IPS DF 6.9 (cell line): Measurements from ENCODE around the gene MTCL1.

ENCODE experiments used
- DNase-seq: peaks from one replicate; pipeline ENCODE4 v3.0.0-alpha.2; 2013; ENCODE audit warnings: low read depth, low spot score
- H3K27ac ChIP-seq: one replicate; pipeline ENCODE4 v1.5.1; 2013; ENCODE audit warnings: low read length, control low read depth
- H3K27me3 ChIP-seq: 2 replicates; pipeline ENCODE4 v1.6.1; 2013; ENCODE audit warnings: mild to moderate bottlenecking, low read length; ENCODE audit not compliant: control insufficient read depth, insufficient read depth
- H3K36me3 ChIP-seq: 2 replicates; pipeline ENCODE4 v1.6.1; 2013; ENCODE audit warnings: low read length; ENCODE audit not compliant: control insufficient read depth, insufficient read depth
- H3K4me1 ChIP-seq: 2 replicates; pipeline ENCODE4 v1.6.1; 2013; ENCODE audit warnings: low read length; ENCODE audit not compliant: control insufficient read depth, insufficient read depth
- H3K4me3 ChIP-seq: 2 replicates; pipeline ENCODE4 v1.5.1; 2013; ENCODE audit warnings: mild to moderate bottlenecking, low read length
- H3K9me3 ChIP-seq: 2 replicates; pipeline ENCODE4 v1.6.1; 2013; ENCODE audit warnings: low read length, inconsistent platforms; ENCODE audit not compliant: control insufficient read depth, insufficient read depth
- whole genome bisulfite sequencing: extraction: QIAGEN DNeasy Blood & Tissue Kit; methylation state at CpG from one replicate; pipeline ENCODE4 v1.1.7; 2013; ENCODE audit warnings: mixed read lengths, missing lambda C conversion rate; ENCODE audit not compliant: insufficient read length, insufficient coverage; 5-methylcytosine and 5-hydroxymethylcytosine counted together

The MTCL1 gene

GRCh38 chr18:8800876-8801262, 95.5 kb downstream of the MTCL1 start:
- no peaks in the 10 kb centered on the region for H3K27me3 ChIP-seq
- H3K9me3 ChIP-seq, result no peaks in the 10 kb centered on the region
- no CpG with 5 or more reads among the region's 4 CpGs for WGBS
- no peak for DNase-seq
- H3K4me3 ChIP-seq, result no peak overlapping the region
- H3K36me3 ChIP-seq, result peaks cover 6% of the 10 kb centered on the region; the same call in 1 of the 2 replicates
- H3K4me1 ChIP-seq, result peaks cover 11% of the 10 kb centered on the region
- H3K27ac ChIP-seq, result no peak overlapping the region

- peaks cover 9% of the 10 kb centered on the region for H3K4me1 ChIP-seq
- peaks cover 6% of the 10 kb centered on the region; the same call in 1 of the 2 replicates for H3K36me3 ChIP-seq
- no peak overlapping the region for H3K4me3 ChIP-seq
- H3K27me3 ChIP-seq, result no peaks in the 10 kb centered on the region
- no peaks in the 10 kb centered on the region for H3K9me3 ChIP-seq
- H3K27ac ChIP-seq, result no peak overlapping the region
- no peak for DNase-seq
- no CpG with 5 or more reads among the region's 9 CpGs for WGBS
Measured at GRCh38 chr18:8801263-8801901, 96.0 kb downstream of the MTCL1 start.

GRCh38 chr18:8802017-8802672, 96.8 kb downstream of the MTCL1 start:
- WGBS, result no CpG with 5 or more reads among the region's 6 CpGs
- peaks cover 9% of the 10 kb centered on the region for H3K4me1 ChIP-seq
- no peaks in the 10 kb centered on the region for H3K9me3 ChIP-seq
- peaks cover 10% of the 10 kb centered on the region; the same call in 1 of the 2 replicates for H3K36me3 ChIP-seq
- no peaks in the 10 kb centered on the region for H3K27me3 ChIP-seq
- no peak overlapping the region for H3K27ac ChIP-seq
- no peak overlapping the region for H3K4me3 ChIP-seq
- DNase-seq, result no peak

- peaks cover 9% of the 10 kb centered on the region for H3K4me1 ChIP-seq
- WGBS, result no CpG with 5 or more reads among the region's 8 CpGs
- H3K9me3 ChIP-seq, result no peaks in the 10 kb centered on the region
- H3K27me3 ChIP-seq, result no peaks in the 10 kb centered on the region
- no peak overlapping the region for H3K4me3 ChIP-seq
- no peak for DNase-seq
- H3K36me3 ChIP-seq, result peaks cover 10% of the 10 kb centered on the region; the same call in 1 of the 2 replicates
- no peak overlapping the region for H3K27ac ChIP-seq
Measured at GRCh38 chr18:8803063-8803795, 97.9 kb downstream of the MTCL1 start.

- peaks cover 9% of the 10 kb centered on the region for H3K4me1 ChIP-seq
- no CpG with 5 or more reads among the region's 1 CpG for WGBS
- no peak overlapping the region for H3K4me3 ChIP-seq
- H3K9me3 ChIP-seq, result no peaks in the 10 kb centered on the region
- DNase-seq, result no peak
- no peak overlapping the region for H3K27ac ChIP-seq
- no peaks in the 10 kb centered on the region for H3K27me3 ChIP-seq
- H3K36me3 ChIP-seq, result peaks cover 10% of the 10 kb centered on the region; the same call in 1 of the 2 replicates
Measured at GRCh38 chr18:8803957-8804356, 98.6 kb downstream of the MTCL1 start.

- DNase-seq, result no peak
- H3K9me3 ChIP-seq, result no peaks in the 10 kb centered on the region
- no peak overlapping the region for H3K4me3 ChIP-seq
- no peaks in the 10 kb centered on the region for H3K27me3 ChIP-seq
- peaks cover 4% of the 10 kb centered on the region for H3K4me1 ChIP-seq
- H3K27ac ChIP-seq, result no peak overlapping the region
- 0 out of 2 replicates have a peak, but pooled peaks cover 7% of the 10 kb centered on the region for H3K36me3 ChIP-seq
- no CpG with 5 or more reads among the region's 4 CpGs for WGBS
Measured at GRCh38 chr18:8805552-8805951, 100.2 kb downstream of the MTCL1 start.

GRCh38 chr18:8806100-8806797, 100.9 kb downstream of the MTCL1 start:
- Histone ChIP-seq H3K9me3 (no peaks in the 10 kb centered on the region), H3K4me1 (peaks cover 3% of the 10 kb centered on the region), H3K4me3 (no peak overlapping the region), H3K27ac (no peak overlapping the region), H3K27me3 (no peaks in the 10 kb centered on the region), H3K36me3 (0 out of 2 replicates have a peak, but pooled peaks cover 7% of the 10 kb centered on the region)
- DNase-seq, result no peak
- WGBS, result no CpG with 5 or more reads among the region's 6 CpGs

GRCh38 chr18:8806798-8807487, 101.6 kb downstream of the MTCL1 start:
- Histone ChIP-seq H3K27ac (no peak overlapping the region), H3K4me3 (no peak overlapping the region), H3K36me3 (0 out of 2 replicates have a peak, but pooled peaks cover 4% of the 10 kb centered on the region), H3K9me3 (no peaks in the 10 kb centered on the region), H3K27me3 (no peaks in the 10 kb centered on the region), H3K4me1 (no peaks in the 10 kb centered on the region)
- no peak for DNase-seq
- WGBS, result no CpG with 5 or more reads among the region's 19 CpGs

- H3K4me3 ChIP-seq, result no peak overlapping the region
- H3K27me3 ChIP-seq, result no peaks in the 10 kb centered on the region
- no peak overlapping the region for H3K27ac ChIP-seq
- H3K4me1 ChIP-seq, result no peaks in the 10 kb centered on the region
- H3K36me3 ChIP-seq, result peaks cover 4% of the 10 kb centered on the region; the same call in 1 of the 2 replicates
- no peaks in the 10 kb centered on the region for H3K9me3 ChIP-seq
- no peak for DNase-seq
- no CpG with 5 or more reads among the region's 3 CpGs for WGBS
Measured at GRCh38 chr18:8807488-8807805, 102.1 kb downstream of the MTCL1 start.

GRCh38 chr18:8808001-8808400, 102.6 kb downstream of the MTCL1 start:
- Histone ChIP-seq H3K9me3 (no peaks in the 10 kb centered on the region), H3K36me3 (peaks cover 4% of the 10 kb centered on the region), H3K4me1 (no peaks in the 10 kb centered on the region), H3K27ac (no peak overlapping the region), H3K27me3 (no peaks in the 10 kb centered on the region), H3K4me3 (no peak overlapping the region)
- DNase-seq, result no peak
- WGBS, result no CpG with 5 or more reads among the region's 6 CpGs
